ENCODE data around the gene DOK6.

- TF ChIP-seq CTCF (conservative IDR thresholded peaks at IDR 0.05; ENCODE audit: low read depth, low read length) (no peak), EZH2phosphoT487 (IDR thresholded peaks at IDR 0.05; ENCODE audit: borderline replicate concordance, low read length) (no peak), EZH2 (IDR thresholded peaks at IDR 0.05; ENCODE audit: low read length, unreplicated experiment) (no peak)
Measured at GRCh38 chr18:69840445-69840844, 439.8 kb downstream of the DOK6 start.
